Epidermal melanocyte (primary cell): Measurements from ENCODE around the gene CRAMP1.

ENCODE experiments used
- DNase-seq: peaks from one replicate; pipeline ENCODE4 v3.0.0; 2011; ENCODE audit warnings: low spot score; ENCODE audit not compliant: insufficient read length

The CRAMP1 gene

GRCh38 chr16:1655269-1655807, 43.2 kb downstream of the CRAMP1 start:
- no peak for DNase-seq

GRCh38 chr16:1655909-1656807, 44.0 kb downstream of the CRAMP1 start:
- no peak for DNase-seq

- no peak for DNase-seq
Observed at GRCh38 chr16:1656808-1657617, 44.9 kb downstream of the CRAMP1 start.

GRCh38 chr16:1657841-1658240, 45.7 kb downstream of the CRAMP1 start:
- no peak for DNase-seq

- DNase-seq, result no peak
Observed at GRCh38 chr16:1659031-1659430, 46.9 kb downstream of the CRAMP1 start.

GRCh38 chr16:1661826-1662225, 49.7 kb downstream of the CRAMP1 start:
- DNase-seq, result no peak

GRCh38 chr16:1662543-1662942, 50.4 kb downstream of the CRAMP1 start:
- no peak for DNase-seq

GRCh38 chr16:1665829-1666228, 53.7 kb downstream of the CRAMP1 start:
- no peak for DNase-seq

- no peak for DNase-seq
Observed at GRCh38 chr16:1666316-1666715, 54.2 kb downstream of the CRAMP1 start.

- DNase-seq, result no peak
Observed at GRCh38 chr16:1667271-1667670, 55.1 kb downstream of the CRAMP1 start.

- DNase-seq, result no peak
Observed at GRCh38 chr16:1667916-1668315, 55.8 kb downstream of the CRAMP1 start.

- DNase-seq, result no peak
Observed at GRCh38 chr16:1668612-1669319, 56.6 kb downstream of the CRAMP1 start.

GRCh38 chr16:1669698-1670097, 57.5 kb downstream of the CRAMP1 start:
- no peak for DNase-seq

GRCh38 chr16:1670371-1670770, 58.2 kb downstream of the CRAMP1 start:
- DNase-seq, result no peak

- DNase-seq, result no peak
Observed at GRCh38 chr16:1670866-1671265, 58.7 kb downstream of the CRAMP1 start.

GRCh38 chr16:1673424-1674151, 61.4 kb downstream of the CRAMP1 start:
- DNase-seq, result no peak

GRCh38 chr16:1674306-1674705, 62.1 kb downstream of the CRAMP1 start:
- no peak for DNase-seq

GRCh38 chr16:1674751-1675664, 62.8 kb downstream of the CRAMP1 start:
- DNase-seq, result no peak

- no peak for DNase-seq
Observed at GRCh38 chr16:1676661-1677060, 64.5 kb downstream of the CRAMP1 start.

GRCh38 chr16:1677339-1677738, 65.2 kb downstream of the CRAMP1 start:
- DNase-seq, result no peak
